Adipocyte (in vitro differentiated cells): ENCODE results near the gene BBS7.

Experiments used
- DNase-seq: peaks from one replicate; pipeline ENCODE4 v3.0.0-alpha.2; 2015; ENCODE audit warnings: low read depth
- H3K27me3 ChIP-seq: replicated peaks from 2 replicates; pipeline ENCODE4 v1.7.0; 2013; ENCODE audit warnings: mild to moderate bottlenecking, low read length, moderate library complexity; ENCODE audit not compliant: control insufficient read depth, insufficient read depth
- H3K36me3 ChIP-seq: 2 replicates; pipeline ENCODE4 v1.7.0; 2013; ENCODE audit warnings: low read length, mild to moderate bottlenecking, moderate library complexity; ENCODE audit not compliant: control insufficient read depth, insufficient read depth, severe bottlenecking
- H3K4me1 ChIP-seq: 2 replicates; pipeline ENCODE4 v1.7.0; 2013; ENCODE audit warnings: mild to moderate bottlenecking, low read length, moderate library complexity; ENCODE audit not compliant: control insufficient read depth, insufficient read depth
- H3K4me3 ChIP-seq: 2 replicates; pipeline ENCODE4 v1.7.0; 2013; ENCODE audit warnings: mild to moderate bottlenecking, low read length, moderate library complexity
- H3K9ac ChIP-seq: 2 replicates; pipeline ENCODE4 v1.7.0; 2013; ENCODE audit warnings: mild to moderate bottlenecking, low read length, moderate library complexity
- H3K9me3 ChIP-seq: 2 replicates; pipeline ENCODE4 v1.7.0; 2013; ENCODE audit warnings: mild to moderate bottlenecking, low read length, moderate library complexity; ENCODE audit not compliant: control insufficient read depth

Gene BBS7

DNA sequence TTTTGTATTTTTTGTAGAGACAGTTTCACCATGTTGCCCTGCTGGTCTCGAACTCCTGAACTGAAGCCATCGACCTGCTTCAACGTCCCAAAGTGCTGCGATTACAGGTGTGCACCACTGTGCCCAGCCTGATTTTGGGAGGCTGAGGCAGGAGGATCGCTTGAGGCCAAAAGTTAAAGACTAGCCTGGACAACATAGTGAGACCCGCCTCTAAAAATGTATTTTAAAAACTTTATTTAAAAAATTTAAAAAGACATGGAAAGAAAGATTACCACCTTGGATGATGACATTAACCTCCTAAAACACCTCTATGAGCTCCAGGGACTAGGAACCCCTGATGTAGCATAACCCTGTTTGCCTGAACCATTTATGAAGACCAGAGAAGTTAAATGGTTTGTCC, 5.8 kb upstream of the BBS7 start:
- Histone ChIP-seq H3K4me3 (no peak overlapping the region), H3K4me1 (peaks cover 5% of the 10 kb centered on the region), H3K9me3 (no peaks in the 10 kb centered on the region), H3K36me3 (no peaks in the 10 kb centered on the region), H3K9ac (no peak overlapping the region), H3K27me3 (no peaks in the 10 kb centered on the region)
- DNase-seq = no peak

DNA sequence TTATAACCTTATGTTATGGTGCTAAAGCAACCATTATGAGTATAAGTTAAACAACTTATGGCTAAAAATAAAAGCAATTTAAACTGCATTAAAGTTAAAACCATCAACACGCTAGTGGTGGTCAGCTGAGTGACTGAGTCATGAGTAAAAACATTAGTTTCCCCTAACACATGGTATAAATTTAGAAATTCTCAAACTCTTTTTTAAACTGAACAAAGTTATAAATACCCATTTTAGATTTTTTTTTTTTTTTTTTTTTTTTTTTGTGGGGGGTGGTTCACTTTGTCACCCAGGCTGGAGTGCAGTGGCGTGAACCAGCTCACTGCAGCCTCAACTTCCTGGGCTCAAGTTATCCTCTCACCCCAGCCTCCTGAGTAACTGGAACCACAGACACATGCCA, 5.4 kb upstream of the BBS7 start:
- no peaks in the 10 kb centered on the region for H3K36me3 ChIP-seq
- no peaks in the 10 kb centered on the region for H3K27me3 ChIP-seq

DNA sequence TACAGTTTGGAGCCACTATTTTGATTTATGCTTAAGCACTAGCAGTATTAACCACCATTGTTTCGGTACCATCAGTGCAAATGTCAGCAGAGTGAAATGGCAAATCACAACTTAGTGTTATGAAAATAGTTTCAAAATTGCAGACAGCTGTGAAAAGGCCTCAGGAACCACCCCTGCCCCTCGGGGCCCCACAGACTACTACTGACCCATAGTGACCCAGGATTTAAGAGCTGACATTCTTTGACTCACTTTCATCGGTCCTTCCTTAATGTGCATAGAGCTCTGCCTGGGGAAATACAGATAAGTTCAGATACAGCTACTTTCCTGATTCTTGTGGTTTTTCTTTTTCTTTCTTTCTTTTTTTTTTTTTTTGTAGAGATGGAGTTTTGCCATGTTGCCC, 3.3 kb upstream of the BBS7 start:
- Histone ChIP-seq H3K4me3 (no peak overlapping the region), H3K9me3 (no peaks in the 10 kb centered on the region), H3K36me3 (no peaks in the 10 kb centered on the region), H3K4me1 (peaks cover 5% of the 10 kb centered on the region), H3K9ac (no peak overlapping the region), H3K27me3 (no peaks in the 10 kb centered on the region)
- peak; percentile 58 for DNase-seq

More for the DNA sequence above, 5.4 kb upstream of the BBS7 start:
- no peak overlapping the region for H3K9ac ChIP-seq
- peaks cover 5% of the 10 kb centered on the region for H3K4me1 ChIP-seq
- no peaks in the 10 kb centered on the region for H3K9me3 ChIP-seq
- DNase-seq = no peak
- no peak overlapping the region for H3K4me3 ChIP-seq

DNA sequence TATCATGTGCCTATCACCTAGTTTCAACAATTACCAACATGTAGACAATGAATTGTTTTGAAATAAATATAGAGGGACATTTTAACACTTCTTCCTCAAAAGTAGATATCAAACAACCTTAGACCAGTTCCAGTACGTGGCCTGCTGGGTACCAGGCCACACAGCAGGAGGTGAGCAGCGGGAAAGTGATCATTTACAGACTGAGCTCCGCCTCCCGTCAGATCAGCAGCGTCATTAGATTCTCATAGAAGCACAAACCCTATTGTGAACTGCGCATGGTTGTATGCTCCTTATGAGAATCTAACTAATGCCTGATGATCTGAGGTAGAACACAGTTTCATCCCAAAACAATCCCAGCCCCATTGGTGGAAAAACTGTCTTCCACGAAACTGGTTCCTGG, 6.5 kb downstream of the BBS7 start:
- H3K4me1 ChIP-seq = no peaks in the 10 kb centered on the region
- H3K9me3 ChIP-seq = no peaks in the 10 kb centered on the region
- peaks cover 42% of the 10 kb centered on the region for H3K36me3 ChIP-seq
- H3K27me3 ChIP-seq = no peaks in the 10 kb centered on the region
- no peak for DNase-seq
- H3K9ac ChIP-seq = no peak overlapping the region
- no peak overlapping the region for H3K4me3 ChIP-seq

DNA sequence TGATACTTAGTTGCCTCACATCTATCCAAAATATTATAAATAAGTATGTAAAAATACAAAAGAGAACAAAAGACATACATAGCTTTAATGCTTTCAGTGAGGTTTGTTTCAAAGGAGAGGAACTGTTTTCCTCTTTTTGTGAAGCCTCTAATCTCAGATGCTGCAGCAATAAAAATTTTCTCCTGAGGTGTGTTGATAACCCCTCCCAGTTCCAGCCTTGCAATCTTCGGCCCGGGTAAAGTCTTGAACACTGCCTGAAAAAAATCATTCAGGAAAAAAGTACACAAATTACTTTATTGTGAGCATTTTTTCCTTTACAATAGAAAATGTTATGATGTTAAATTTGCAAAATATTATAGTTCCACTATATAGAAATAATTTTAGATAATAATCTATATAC, 8.8 kb downstream of the BBS7 start:
- peaks cover 46% of the 10 kb centered on the region for H3K36me3 ChIP-seq
- no peak for DNase-seq
- no peaks in the 10 kb centered on the region for H3K27me3 ChIP-seq
- no peak overlapping the region for H3K4me3 ChIP-seq
- H3K4me1 ChIP-seq = no peaks in the 10 kb centered on the region
- H3K9ac ChIP-seq = no peak overlapping the region
- H3K9me3 ChIP-seq = no peaks in the 10 kb centered on the region

DNA sequence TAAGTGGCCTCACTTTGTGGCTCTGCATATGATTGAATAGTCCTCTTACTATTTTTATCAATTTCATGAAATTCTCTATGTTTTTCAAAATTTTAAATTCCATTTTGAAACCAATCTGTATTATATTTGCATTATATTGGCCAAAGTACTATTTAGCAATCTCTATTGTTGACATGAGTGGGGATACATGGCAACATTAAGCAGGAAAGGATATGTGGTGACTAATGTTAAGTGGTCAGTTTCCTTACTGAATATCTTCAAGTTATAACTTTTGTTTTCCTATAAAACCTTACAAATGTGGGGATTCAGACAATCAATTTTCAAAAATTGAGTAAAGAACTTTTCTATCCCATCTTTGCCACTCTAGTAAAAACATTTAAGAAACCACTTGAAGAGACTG, 10.2 kb downstream of the BBS7 start:
- Histone ChIP-seq H3K9me3 (no peaks in the 10 kb centered on the region), H3K9ac (no peak overlapping the region), H3K27me3 (no peaks in the 10 kb centered on the region), H3K36me3 (peaks cover 52% of the 10 kb centered on the region), H3K4me3 (no peak overlapping the region), H3K4me1 (no peaks in the 10 kb centered on the region)
- no peak for DNase-seq

DNA sequence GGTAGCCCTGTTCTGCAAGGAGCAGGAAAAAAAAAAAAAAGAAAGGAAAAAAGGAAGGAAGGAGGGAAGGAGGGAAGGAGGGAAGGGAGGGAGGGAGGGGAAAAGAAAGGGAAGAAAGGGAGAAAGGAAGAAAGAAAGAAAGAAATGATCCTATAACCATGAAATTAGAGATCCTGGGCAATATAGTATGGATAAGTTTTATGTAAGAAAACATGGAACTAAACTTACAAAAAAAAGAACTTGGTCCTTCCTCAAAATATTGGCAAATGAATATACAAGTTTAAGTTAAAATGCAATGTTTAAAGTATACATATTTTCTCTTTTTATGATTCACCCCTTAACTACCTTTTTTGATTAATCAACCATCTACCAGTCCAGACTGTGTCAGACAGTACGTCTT, 18.9 kb downstream of the BBS7 start:
- no peak for DNase-seq
- Histone ChIP-seq H3K4me3 (no peak overlapping the region), H3K27me3 (no peaks in the 10 kb centered on the region), H3K4me1 (no peaks in the 10 kb centered on the region), H3K9me3 (no peaks in the 10 kb centered on the region), H3K36me3 (peaks cover 40% of the 10 kb centered on the region), H3K9ac (no peak overlapping the region)

DNA sequence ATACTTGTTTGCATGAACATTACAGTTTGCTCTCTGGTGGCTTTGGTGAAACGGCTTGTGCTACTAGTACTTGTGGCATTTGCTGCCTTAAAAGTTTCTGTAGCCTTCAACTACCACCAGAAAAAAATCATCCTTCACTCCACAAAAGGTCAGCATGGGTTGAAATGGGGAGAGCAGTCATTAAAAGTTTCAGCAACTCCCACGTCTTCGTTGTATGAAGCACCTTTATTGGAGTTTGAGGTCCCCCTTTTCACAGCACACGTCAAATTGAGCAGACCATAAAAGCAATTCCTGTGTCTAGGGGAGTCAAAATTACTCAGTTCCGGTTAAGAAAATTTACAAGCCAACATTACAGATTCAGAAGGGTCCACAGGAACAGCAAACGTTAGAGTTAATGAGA, 23.6 kb downstream of the BBS7 start:
- Histone ChIP-seq H3K4me3 (no peak overlapping the region), H3K9me3 (no peaks in the 10 kb centered on the region), H3K27me3 (no peaks in the 10 kb centered on the region), H3K4me1 (no peaks in the 10 kb centered on the region), H3K36me3 (peaks cover 59% of the 10 kb centered on the region), H3K9ac (no peak overlapping the region)
- DNase-seq = no peak

DNA sequence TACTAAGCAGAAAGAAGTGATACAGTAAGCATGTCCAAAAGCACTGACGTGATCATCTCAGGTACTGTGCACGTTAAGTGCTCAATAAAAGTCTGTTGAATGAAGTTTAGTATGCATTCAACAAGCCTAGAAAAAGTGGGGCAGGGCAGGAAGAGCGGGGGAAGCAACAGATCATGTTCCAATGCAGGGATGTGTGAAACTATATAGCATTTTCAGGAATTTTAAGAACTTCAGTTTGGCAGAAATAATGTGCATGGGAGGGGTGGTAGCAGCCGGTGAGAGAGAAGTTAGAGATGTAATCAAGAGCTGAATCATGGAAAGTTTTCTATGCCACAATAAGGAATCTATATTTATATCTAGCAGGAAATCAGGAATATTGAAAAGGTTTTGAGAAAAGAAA, 27.4 kb downstream of the BBS7 start:
- Histone ChIP-seq H3K4me1 (no peaks in the 10 kb centered on the region), H3K9ac (no peak overlapping the region), H3K36me3 (peaks cover 54% of the 10 kb centered on the region), H3K27me3 (no peaks in the 10 kb centered on the region), H3K9me3 (no peaks in the 10 kb centered on the region), H3K4me3 (no peak overlapping the region)
- peak; percentile 17 for DNase-seq

DNA sequence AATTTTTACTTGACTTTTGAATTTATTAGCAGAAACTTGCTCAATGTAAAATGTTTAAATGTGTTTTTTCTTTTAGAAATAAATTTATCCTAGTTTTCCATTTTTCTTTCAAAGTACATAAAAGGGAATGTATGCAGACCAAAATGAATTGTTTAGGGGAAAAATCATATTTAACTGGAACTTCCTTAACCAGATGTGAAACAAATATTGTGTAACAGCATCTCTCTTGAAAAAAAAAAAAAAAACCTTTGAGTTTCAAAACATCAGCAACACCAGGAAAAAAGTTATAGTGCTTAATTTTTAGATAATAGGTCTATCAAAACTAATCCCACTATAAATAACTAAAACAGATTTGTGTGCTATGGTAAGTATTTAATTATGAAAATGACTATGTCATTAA, 32.1 kb downstream of the BBS7 start:
- Histone ChIP-seq H3K27me3 (no peaks in the 10 kb centered on the region), H3K9ac (no peak overlapping the region), H3K36me3 (peaks cover 46% of the 10 kb centered on the region)

DNA sequence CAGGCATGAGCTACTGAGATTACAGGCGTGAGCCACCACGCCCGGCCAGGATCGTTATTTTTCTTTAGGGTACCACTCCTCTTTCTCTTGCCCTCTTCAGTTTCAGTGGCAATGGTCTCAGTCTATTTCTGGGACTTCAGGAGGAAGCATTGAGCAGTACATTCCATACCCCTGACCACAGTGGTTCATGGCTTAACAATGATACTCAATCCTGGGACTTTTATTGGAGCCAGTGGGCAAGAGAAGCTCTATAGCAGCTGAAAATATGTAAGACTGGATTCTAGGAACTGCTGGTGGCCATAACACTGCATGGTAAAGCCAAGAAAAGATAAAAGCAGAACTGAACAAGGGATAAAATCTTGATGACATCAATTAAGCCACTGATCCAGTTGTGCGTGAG, 40.8 kb downstream of the BBS7 start:
- H3K27me3 ChIP-seq = no peaks in the 10 kb centered on the region
- peaks cover 8% of the 10 kb centered on the region for H3K4me1 ChIP-seq
- DNase-seq = no peak
- H3K36me3 ChIP-seq = peaks cover 46% of the 10 kb centered on the region
- H3K9me3 ChIP-seq = no peaks in the 10 kb centered on the region
- H3K4me3 ChIP-seq = no peak overlapping the region
- no peak overlapping the region for H3K9ac ChIP-seq

More for the DNA sequence above, 32.1 kb downstream of the BBS7 start:
- peak; percentile 42 for DNase-seq
- H3K9me3 ChIP-seq = no peaks in the 10 kb centered on the region
- H3K4me3 ChIP-seq = no peak overlapping the region
- H3K4me1 ChIP-seq = no peaks in the 10 kb centered on the region

DNA sequence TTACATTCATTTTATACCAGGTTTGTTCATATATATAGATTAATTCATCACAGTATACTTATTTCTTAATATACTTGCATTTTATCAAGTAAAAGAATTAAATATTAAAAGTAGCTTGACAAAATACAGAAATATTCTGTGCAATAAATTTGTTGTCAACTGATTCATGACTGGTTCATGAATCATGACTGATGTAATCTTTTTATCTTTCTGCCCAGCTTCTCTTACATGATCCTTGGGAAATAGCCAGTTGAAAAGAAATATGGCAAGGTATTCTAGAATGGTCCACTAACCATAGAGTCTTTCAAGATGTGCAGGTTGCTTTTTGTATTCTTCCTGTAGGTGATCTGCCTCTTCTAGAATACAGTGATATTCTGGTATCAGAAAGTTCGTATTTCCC, 42.4 kb downstream of the BBS7 start:
- Histone ChIP-seq H3K9ac (peak overlapping the region; percentile 18), H3K4me3 (no peak overlapping the region), H3K36me3 (peaks cover 37% of the 10 kb centered on the region), H3K27me3 (no peaks in the 10 kb centered on the region), H3K9me3 (no peaks in the 10 kb centered on the region), H3K4me1 (peaks cover 11% of the 10 kb centered on the region)
- DNase-seq = peak; percentile 38
